Measurements from ENCODE around the gene NFYC. TPM values are rescaled to one million over a fixed set of nuclear protein-coding genes. Genes with fewer than 3 reads are reported as not detected.

The NFYC gene
- total and polyA plus RNA-seq, 2 experiments from 2014 or later, result 36.2 to 42.7 TPM

DNA sequence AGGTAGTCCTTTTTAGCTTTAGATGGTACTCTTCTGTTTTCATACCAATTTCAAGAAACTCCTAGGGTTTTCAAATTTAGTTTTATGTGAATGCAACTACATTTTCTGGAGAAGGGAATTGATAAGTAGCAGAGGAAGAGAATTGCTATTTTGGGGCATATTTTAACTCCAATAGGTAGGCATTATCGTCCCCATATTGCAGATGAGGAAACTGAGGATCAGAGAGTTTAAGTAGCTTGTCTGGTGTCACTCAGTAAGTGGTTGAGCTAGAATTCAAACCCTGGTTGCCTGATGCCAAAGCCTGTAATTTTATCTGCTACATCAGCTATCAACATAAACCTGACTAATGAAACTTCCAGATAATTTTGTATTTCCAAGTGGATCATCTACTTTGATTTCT is 1.9 kb downstream of the NFYC start (continued):
- TF ChIP-seq, protein P1, sequence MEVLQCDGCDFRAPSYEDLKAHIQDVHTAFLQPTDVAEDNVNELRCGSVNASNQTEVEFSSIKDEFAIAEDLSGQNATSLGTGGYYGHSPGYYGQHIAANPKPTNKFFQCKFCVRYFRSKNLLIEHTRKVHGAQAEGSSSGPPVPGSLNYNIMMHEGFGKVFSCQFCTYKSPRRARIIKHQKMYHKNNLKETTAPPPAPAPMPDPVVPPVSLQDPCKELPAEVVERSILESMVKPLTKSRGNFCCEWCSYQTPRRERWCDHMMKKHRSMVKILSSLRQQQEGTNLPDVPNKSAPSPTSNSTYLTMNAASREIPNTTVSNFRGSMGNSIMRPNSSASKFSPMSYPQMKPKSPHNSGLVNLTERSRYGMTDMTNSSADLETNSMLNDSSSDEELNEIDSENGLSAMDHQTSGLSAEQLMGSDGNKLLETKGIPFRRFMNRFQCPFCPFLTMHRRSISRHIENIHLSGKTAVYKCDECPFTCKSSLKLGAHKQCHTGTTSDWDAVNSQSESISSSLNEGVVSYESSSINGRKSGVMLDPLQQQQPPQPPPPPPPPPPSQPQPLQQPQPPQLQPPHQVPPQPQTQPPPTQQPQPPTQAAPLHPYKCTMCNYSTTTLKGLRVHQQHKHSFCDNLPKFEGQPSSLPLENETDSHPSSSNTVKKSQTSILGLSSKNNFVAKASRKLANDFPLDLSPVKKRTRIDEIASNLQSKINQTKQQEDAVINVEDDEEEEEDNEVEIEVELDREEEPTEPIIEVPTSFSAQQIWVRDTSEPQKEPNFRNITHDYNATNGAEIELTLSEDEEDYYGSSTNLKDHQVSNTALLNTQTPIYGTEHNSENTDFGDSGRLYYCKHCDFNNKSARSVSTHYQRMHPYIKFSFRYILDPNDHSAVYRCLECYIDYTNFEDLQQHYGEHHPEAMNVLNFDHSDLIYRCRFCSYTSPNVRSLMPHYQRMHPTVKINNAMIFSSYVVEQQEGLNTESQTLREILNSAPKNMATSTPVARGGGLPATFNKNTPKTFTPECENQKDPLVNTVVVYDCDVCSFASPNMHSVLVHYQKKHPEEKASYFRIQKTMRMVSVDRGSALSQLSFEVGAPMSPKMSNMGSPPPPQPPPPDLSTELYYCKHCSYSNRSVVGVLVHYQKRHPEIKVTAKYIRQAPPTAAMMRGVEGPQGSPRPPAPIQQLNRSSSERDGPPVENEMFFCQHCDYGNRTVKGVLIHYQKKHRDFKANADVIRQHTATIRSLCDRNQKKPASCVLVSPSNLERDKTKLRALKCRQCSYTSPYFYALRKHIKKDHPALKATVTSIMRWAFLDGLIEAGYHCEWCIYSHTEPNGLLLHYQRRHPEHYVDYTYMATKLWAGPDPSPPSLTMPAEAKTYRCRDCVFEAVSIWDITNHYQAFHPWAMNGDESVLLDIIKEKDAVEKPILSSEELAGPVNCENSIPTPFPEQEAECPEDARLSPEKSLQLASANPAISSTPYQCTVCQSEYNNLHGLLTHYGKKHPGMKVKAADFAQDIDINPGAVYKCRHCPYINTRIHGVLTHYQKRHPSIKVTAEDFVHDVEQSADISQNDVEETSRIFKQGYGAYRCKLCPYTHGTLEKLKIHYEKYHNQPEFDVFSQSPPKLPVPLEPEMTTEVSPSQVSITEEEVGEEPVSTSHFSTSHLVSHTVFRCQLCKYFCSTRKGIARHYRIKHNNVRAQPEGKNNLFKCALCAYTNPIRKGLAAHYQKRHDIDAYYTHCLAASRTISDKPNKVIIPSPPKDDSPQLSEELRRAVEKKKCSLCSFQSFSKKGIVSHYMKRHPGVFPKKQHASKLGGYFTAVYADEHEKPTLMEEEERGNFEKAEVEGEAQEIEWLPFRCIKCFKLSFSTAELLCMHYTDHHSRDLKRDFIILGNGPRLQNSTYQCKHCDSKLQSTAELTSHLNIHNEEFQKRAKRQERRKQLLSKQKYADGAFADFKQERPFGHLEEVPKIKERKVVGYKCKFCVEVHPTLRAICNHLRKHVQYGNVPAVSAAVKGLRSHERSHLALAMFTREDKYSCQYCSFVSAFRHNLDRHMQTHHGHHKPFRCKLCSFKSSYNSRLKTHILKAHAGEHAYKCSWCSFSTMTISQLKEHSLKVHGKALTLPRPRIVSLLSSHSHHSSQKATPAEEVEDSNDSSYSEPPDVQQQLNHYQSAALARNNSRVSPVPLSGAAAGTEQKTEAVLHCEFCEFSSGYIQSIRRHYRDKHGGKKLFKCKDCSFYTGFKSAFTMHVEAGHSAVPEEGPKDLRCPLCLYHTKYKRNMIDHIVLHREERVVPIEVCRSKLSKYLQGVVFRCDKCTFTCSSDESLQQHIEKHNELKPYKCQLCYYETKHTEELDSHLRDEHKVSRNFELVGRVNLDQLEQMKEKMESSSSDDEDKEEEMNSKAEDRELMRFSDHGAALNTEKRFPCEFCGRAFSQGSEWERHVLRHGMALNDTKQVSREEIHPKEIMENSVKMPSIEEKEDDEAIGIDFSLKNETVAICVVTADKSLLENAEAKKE (CRISPR knock-in tag; IDR thresholded peaks at IDR 0.05), result no peak
- TF ChIP-seq, protein P2, sequence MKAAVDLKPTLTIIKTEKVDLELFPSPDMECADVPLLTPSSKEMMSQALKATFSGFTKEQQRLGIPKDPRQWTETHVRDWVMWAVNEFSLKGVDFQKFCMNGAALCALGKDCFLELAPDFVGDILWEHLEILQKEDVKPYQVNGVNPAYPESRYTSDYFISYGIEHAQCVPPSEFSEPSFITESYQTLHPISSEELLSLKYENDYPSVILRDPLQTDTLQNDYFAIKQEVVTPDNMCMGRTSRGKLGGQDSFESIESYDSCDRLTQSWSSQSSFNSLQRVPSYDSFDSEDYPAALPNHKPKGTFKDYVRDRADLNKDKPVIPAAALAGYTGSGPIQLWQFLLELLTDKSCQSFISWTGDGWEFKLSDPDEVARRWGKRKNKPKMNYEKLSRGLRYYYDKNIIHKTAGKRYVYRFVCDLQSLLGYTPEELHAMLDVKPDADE (IDR thresholded peaks at IDR 0.05), result no peak
- TF ChIP-seq ZNF114 (CRISPR knock-in tag; IDR thresholded peaks at IDR 0.05) (no peak), POLR2AphosphoS5 (IDR thresholded peaks at IDR 0.05; ENCODE audit: low read depth) (no peak), EZH2phosphoT487 (IDR thresholded peaks at IDR 0.05; ENCODE audit: unreplicated experiment) (no peak), JUNB (IDR thresholded peaks at IDR 0.05; ENCODE audit: unreplicated experiment) (no peak), ZNF331 (CRISPR knock-in tag; IDR thresholded peaks at IDR 0.05; ENCODE audit: low read depth) (no peak), STAT1 (IDR thresholded peaks at IDR 0.05; ENCODE audit: unreplicated experiment) (no peak), NANOG (IDR thresholded peaks at IDR 0.05; ENCODE audit: borderline replicate concordance) (no peak), CREB1 (CRISPR knock-in tag; IDR thresholded peaks at IDR 0.05; ENCODE audit: low read depth) (no peak)

All from GM23338 (cell line).